ENCODE results near the gene PALM3.
A peak's percentile ranks its signal among the peaks of the same experiment; 100 is the strongest.

The PALM3 gene

DNA sequence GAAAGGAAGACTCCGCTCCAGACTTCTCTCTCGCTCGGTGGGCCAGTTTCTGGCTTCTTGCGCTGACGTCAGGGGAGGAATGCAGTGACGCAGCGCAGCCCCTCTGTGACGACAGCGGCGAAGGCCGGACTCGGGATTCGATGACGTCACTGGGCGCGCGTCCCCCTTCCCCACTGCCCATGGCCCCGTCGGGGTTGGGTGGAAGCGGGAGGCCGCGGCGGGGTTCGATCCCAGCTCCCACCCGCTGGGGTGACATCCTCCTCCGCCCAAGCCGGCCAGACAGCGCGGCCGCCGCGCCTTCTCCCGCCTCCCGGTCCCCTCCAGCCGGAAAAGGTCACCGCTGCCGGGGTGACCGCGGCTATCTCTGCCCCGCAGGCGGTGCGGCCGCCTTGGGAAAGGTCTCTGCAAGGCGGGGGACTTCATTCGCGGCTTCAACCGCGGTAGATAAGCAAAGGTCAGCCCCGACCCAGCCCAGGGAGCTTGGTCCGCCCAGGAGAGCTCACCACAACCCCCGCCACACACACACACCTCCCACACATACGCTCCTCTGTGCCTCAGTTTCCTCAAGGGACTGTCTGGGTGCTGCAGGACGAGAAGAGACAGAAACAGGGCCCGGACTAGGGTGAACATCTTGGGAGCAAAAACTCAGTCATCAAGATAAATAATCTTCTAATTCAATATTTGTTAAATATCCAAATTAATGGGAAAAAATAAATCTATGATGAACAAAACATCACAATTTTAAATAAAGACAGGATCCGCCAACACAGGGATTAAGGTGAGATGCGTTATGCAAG, 54.9 kb downstream of the PALM3 start:
- ATAC-seq, result peak; percentile 47
- no peak for TF ChIP-seq ESRRG (CRISPR knock-in tag; IDR thresholded peaks at IDR 0.05)
- TF ChIP-seq TCF4 (CRISPR knock-in tag; IDR thresholded peaks at IDR 0.05; ENCODE audit: borderline replicate concordance), result no peak
- TF ChIP-seq SNAI2 (CRISPR knock-in tag; IDR thresholded peaks at IDR 0.05), result peak; percentile 86; the same call in 1 of the 2 replicates
- peak; percentile 80 for TF ChIP-seq ZNF565 (CRISPR knock-in tag; conservative IDR thresholded peaks at IDR 0.05; ENCODE audit: low read depth)
- TF ChIP-seq, protein P1, sequence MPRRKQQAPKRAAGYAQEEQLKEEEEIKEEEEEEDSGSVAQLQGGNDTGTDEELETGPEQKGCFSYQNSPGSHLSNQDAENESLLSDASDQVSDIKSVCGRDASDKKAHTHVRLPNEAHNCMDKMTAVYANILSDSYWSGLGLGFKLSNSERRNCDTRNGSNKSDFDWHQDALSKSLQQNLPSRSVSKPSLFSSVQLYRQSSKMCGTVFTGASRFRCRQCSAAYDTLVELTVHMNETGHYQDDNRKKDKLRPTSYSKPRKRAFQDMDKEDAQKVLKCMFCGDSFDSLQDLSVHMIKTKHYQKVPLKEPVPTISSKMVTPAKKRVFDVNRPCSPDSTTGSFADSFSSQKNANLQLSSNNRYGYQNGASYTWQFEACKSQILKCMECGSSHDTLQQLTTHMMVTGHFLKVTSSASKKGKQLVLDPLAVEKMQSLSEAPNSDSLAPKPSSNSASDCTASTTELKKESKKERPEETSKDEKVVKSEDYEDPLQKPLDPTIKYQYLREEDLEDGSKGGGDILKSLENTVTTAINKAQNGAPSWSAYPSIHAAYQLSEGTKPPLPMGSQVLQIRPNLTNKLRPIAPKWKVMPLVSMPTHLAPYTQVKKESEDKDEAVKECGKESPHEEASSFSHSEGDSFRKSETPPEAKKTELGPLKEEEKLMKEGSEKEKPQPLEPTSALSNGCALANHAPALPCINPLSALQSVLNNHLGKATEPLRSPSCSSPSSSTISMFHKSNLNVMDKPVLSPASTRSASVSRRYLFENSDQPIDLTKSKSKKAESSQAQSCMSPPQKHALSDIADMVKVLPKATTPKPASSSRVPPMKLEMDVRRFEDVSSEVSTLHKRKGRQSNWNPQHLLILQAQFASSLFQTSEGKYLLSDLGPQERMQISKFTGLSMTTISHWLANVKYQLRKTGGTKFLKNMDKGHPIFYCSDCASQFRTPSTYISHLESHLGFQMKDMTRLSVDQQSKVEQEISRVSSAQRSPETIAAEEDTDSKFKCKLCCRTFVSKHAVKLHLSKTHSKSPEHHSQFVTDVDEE (CRISPR knock-in tag; IDR thresholded peaks at IDR 0.05), result peak; percentile 35; the same call in 1 of the 2 replicates
- peak; percentile 71; the same call in 1 of the 2 replicates for TF ChIP-seq ZFP3 (CRISPR knock-in tag; IDR thresholded peaks at IDR 0.05)
- no peak for TF ChIP-seq OSR1 (CRISPR knock-in tag; IDR thresholded peaks at IDR 0.05)
- peak; percentile 64 for TF ChIP-seq ZNF70 (CRISPR knock-in tag; IDR thresholded peaks at IDR 0.05)
- TF ChIP-seq, protein P2, sequence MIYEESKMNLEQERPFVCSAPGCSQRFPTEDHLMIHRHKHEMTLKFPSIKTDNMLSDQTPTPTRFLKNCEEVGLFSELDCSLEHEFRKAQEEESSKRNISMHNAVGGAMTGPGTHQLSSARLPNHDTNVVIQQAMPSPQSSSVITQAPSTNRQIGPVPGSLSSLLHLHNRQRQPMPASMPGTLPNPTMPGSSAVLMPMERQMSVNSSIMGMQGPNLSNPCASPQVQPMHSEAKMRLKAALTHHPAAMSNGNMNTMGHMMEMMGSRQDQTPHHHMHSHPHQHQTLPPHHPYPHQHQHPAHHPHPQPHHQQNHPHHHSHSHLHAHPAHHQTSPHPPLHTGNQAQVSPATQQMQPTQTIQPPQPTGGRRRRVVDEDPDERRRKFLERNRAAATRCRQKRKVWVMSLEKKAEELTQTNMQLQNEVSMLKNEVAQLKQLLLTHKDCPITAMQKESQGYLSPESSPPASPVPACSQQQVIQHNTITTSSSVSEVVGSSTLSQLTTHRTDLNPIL (CRISPR knock-in tag; IDR thresholded peaks at IDR 0.05; ENCODE audit: low read depth), result peak; percentile 87
- TF ChIP-seq CSDC2 (CRISPR knock-in tag; IDR thresholded peaks at IDR 0.05), result 0 out of 2 replicates have a peak, but pooled peaks have one; percentile 55
- 0 out of 2 replicates have a peak, but pooled peaks have one; percentile 43 for TF ChIP-seq ARNTL (CRISPR knock-in tag; IDR thresholded peaks at IDR 0.05; ENCODE audit: borderline replicate concordance, low read depth)
- peak; percentile 79; the same call in 1 of the 2 replicates for TF ChIP-seq PPARA (CRISPR knock-in tag; IDR thresholded peaks at IDR 0.05; ENCODE audit: borderline replicate concordance)

DNA sequence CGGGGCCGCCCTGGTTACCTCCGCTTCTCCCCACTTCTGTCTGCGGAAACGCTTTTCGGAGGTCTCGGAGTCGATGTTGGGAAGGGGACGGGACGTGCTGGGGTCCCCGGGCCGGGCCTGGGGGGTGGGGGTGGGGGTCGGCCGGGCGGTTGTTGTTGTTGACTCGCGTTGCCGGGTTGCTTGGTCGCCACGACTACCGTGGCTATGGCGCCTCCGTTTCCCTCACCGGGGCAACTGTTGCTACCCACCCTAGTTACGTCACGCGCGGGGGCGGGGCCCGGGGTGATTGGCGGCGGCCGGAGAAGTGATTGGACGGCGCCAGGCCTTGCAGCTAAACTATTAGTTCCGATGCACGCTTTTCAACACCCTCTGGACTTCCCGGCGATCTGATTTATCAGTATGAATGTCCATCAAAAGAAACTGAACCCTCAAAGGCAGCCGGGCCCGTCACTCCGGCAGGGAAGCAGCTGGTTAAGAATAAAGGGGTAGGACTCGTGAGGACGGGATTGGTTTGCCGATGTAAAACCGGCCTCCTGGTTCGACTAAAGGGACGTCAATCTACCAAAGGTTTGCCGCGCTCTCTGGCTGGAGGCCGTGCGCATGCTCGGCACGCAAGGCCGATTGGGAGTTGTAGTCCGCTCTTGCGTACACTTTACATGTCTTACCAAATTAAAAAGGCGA, 55.7 kb downstream of the PALM3 start, which contains the start of gene RFX1:
RFX1 (minus strand) TSS at position 236 of the 681 bp plus-strand sequence. CDS start 12,477 bp downstream, outside the sequence.
- ATAC-seq, result peak; percentile 93
- no peak for TF ChIP-seq ZFP3 (CRISPR knock-in tag; IDR thresholded peaks at IDR 0.05)
- TF ChIP-seq OSR1 (CRISPR knock-in tag; IDR thresholded peaks at IDR 0.05), result no peak
- TF ChIP-seq, protein P3, sequence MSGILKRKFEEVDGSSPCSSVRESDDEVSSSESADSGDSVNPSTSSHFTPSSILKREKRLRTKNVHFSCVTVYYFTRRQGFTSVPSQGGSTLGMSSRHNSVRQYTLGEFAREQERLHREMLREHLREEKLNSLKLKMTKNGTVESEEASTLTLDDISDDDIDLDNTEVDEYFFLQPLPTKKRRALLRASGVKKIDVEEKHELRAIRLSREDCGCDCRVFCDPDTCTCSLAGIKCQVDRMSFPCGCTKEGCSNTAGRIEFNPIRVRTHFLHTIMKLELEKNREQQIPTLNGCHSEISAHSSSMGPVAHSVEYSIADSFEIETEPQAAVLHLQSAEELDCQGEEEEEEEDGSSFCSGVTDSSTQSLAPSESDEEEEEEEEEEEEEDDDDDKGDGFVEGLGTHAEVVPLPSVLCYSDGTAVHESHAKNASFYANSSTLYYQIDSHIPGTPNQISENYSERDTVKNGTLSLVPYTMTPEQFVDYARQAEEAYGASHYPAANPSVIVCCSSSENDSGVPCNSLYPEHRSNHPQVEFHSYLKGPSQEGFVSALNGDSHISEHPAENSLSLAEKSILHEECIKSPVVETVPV (CRISPR knock-in tag; IDR thresholded peaks at IDR 0.05), result no peak

- TF ChIP-seq ESRRG (CRISPR knock-in tag; IDR thresholded peaks at IDR 0.05) (peak; percentile 62; the same call in 1 of the 2 replicates), TOX (CRISPR knock-in tag; IDR thresholded peaks at IDR 0.05; ENCODE audit: borderline replicate concordance) (no peak)
- TF ChIP-seq, protein P3 (CRISPR knock-in tag; IDR thresholded peaks at IDR 0.05), result peak; percentile 79
- TF ChIP-seq, protein P4, sequence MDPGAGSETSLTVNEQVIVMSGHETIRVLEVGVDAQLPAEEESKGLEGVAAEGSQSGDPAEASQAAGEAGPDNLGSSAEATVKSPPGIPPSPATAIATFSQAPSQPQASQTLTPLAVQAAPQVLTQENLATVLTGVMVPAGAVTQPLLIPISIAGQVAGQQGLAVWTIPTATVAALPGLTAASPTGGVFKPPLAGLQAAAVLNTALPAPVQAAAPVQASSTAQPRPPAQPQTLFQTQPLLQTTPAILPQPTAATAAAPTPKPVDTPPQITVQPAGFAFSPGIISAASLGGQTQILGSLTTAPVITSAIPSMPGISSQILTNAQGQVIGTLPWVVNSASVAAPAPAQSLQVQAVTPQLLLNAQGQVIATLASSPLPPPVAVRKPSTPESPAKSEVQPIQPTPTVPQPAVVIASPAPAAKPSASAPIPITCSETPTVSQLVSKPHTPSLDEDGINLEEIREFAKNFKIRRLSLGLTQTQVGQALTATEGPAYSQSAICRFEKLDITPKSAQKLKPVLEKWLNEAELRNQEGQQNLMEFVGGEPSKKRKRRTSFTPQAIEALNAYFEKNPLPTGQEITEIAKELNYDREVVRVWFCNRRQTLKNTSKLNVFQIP (CRISPR knock-in tag; IDR thresholded peaks at IDR 0.05; ENCODE audit: borderline replicate concordance, low read depth), result 0 out of 2 replicates have a peak, but pooled peaks have one; percentile 30
- peak; percentile 60 for ATAC-seq
These were observed 56.4 kb downstream of the PALM3 start for GRCh38 chr19:14005349-14006084.

Measured in SK-N-SH treated with all-trans-retinoic acid at 6 μM for 48 hours (cell line).